ENCODE results near the gene PALM. TPM values are rescaled to one million over a fixed set of nuclear protein-coding genes. Genes with fewer than 3 reads are reported as not detected.

PALM gene
- total and polyA plus RNA-seq, 9 of the 15 experiments (the other 6 are each of a cell fraction or from before 2014, with no cell fraction given) = 0.04 to 6.6 (median 1.7) TPM

DNA sequence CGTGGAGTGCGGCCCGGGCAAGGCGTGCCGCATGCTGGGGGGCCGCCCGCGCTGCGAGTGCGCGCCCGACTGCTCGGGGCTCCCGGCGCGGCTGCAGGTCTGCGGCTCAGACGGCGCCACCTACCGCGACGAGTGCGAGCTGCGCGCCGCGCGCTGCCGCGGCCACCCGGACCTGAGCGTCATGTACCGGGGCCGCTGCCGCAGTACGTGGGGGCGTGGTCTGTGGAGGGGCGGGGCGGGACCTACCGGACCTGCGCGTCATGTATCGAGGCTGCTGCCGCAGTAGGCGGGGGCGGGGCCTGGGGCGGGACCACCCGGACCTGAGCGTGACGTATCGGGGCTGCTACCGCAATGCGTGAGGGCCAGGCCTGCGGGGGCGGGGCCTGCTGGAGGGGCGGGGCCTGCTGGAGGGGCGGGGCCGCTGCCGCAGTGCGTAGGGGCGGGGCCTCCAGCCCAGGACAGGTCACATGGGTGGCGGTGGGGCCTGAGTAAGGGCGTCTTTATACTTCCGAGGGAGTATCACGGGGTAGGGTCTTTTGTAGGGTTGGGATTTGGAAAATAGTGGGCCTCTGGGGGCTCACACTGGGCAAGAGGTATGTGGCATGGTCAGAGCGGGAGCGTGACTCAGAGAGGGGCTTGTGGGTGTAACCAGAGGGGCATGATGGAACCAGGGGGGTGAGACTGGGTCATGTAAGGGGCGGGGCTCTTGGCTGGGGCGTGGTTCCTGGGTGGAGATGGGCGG, 28.3 kb upstream of the PALM start:
- H3K27ac ChIP-seq (ENCODE audit: extremely low read depth, low read depth, low read length) = peak overlapping the region; percentile 94
- peaks cover 8% of the 10 kb centered on the region for H3K79me2 ChIP-seq (ENCODE audit: control insufficient read depth, insufficient read depth, low read length)
- H3K4me3 ChIP-seq = peak overlapping the region; percentile 94
- FAIRE-seq (no peak), ATAC-seq (peak; percentile 88), DNase-seq (ENCODE audit: extremely low read depth in 1 of 4, low spot score in 3 of 4) (peak; percentile 94 to 98 (median 97))
- peaks cover 10% of the 10 kb centered on the region for H3K9me1 ChIP-seq (ENCODE audit: control insufficient read depth, insufficient read depth, low read length)
- BruUV-seq (replicated peaks) = no TSS peak
- WGBS (ENCODE audit: insufficient coverage, low coverage, missing lambda C conversion rate) = 1% methylated on average over 44 of the region's 70 CpGs
- H3K27me3 ChIP-seq (ENCODE audit: control insufficient read depth in 2 of 2, insufficient read depth in 2 of 2, low read length in 2 of 2) = no peaks in the 10 kb centered on the region; a peak in 1 of 5 replicates
- peak overlapping the region; percentile 82 to 97 for H3K9ac ChIP-seq (ENCODE audit: insufficient read depth in 1 of 2, low read depth in 2 of 2, low read length in 2 of 2)
- peaks cover 5 to 73% of the 10 kb centered on the region in 2 experiments for H3K4me1 ChIP-seq (replicated peaks in 1 of 2; ENCODE audit: control insufficient read depth in 2 of 2, insufficient read depth in 2 of 2, low read length in 2 of 2)
- H3K9me3 ChIP-seq (replicated peaks; ENCODE audit: control insufficient read depth, insufficient read depth, low read depth, low read length) = no peaks in the 10 kb centered on the region
- H3K36me3 ChIP-seq (ENCODE audit: control insufficient read depth, insufficient read depth, low read length) = no peaks in the 10 kb centered on the region
- H3K4me2 ChIP-seq (ENCODE audit: insufficient read depth, low read length) = peak overlapping the region; percentile 80
- intact Hi-C loops (cut with micrococcal nuclease) (loop anchor here (1.0 kb wide), 1 partner anchor 23 kb away; no protein-coding TSS in a partner anchor), in situ Hi-C loops (cut with MboI) (no loop called here)
- ChIA-PET POLR2A (interaction anchor here (0.7 to 1.3 kb wide), 8 partner anchors 11 to 311 kb away, joined by 3 to 8 read pairs (median 4); partner anchors contain the start of gene RNF126), CTCF (ENCODE audit: low intra/inter-chr PET ratio) (no interaction called here)
- peak overlapping the region; percentile 92 for H2AFZ ChIP-seq (ENCODE audit: low read depth, low read length)
- H4K20me1 ChIP-seq (replicated peaks; ENCODE audit: control insufficient read depth, insufficient read depth, low read length) = no peaks in the 10 kb centered on the region
- no peak for TF ChIP-seq POLR3G (IDR thresholded peaks at IDR 0.05; ENCODE audit: extremely low read depth, insufficient read length, insufficient replicate concordance)
- TF ChIP-seq NFE2L1 (tag; IDR thresholded peaks at IDR 0.05; ENCODE audit: borderline replicate concordance, low read depth) = no peak
- TF ChIP-seq, protein P1, sequence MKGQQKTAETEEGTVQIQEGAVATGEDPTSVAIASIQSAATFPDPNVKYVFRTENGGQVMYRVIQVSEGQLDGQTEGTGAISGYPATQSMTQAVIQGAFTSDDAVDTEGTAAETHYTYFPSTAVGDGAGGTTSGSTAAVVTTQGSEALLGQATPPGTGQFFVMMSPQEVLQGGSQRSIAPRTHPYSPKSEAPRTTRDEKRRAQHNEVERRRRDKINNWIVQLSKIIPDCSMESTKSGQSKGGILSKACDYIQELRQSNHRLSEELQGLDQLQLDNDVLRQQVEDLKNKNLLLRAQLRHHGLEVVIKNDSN (CRISPR knock-in tag; IDR thresholded peaks at IDR 0.05) = peak; percentile 88
- no peak for TF ChIP-seq U2AF2 (optimal IDR thresholded peaks at IDR 0.05; ENCODE audit: low read depth, low read length)
- TF ChIP-seq, protein P2, sequence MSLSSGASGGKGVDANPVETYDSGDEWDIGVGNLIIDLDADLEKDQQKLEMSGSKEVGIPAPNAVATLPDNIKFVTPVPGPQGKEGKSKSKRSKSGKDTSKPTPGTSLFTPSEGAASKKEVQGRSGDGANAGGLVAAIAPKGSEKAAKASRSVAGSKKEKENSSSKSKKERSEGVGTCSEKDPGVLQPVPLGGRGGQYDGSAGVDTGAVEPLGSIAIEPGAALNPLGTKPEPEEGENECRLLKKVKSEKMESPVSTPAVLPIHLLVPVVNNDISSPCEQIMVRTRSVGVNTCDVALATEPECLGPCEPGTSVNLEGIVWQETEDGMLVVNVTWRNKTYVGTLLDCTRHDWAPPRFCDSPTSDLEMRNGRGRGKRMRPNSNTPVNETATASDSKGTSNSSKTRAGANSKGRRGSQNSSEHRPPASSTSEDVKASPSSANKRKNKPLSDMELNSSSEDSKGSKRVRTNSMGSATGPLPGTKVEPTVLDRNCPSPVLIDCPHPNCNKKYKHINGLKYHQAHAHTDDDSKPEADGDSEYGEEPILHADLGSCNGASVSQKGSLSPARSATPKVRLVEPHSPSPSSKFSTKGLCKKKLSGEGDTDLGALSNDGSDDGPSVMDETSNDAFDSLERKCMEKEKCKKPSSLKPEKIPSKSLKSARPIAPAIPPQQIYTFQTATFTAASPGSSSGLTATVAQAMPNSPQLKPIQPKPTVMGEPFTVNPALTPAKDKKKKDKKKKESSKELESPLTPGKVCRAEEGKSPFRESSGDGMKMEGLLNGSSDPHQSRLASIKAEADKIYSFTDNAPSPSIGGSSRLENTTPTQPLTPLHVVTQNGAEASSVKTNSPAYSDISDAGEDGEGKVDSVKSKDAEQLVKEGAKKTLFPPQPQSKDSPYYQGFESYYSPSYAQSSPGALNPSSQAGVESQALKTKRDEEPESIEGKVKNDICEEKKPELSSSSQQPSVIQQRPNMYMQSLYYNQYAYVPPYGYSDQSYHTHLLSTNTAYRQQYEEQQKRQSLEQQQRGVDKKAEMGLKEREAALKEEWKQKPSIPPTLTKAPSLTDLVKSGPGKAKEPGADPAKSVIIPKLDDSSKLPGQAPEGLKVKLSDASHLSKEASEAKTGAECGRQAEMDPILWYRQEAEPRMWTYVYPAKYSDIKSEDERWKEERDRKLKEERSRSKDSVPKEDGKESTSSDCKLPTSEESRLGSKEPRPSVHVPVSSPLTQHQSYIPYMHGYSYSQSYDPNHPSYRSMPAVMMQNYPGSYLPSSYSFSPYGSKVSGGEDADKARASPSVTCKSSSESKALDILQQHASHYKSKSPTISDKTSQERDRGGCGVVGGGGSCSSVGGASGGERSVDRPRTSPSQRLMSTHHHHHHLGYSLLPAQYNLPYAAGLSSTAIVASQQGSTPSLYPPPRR (CRISPR knock-in tag; IDR thresholded peaks at IDR 0.05; ENCODE audit: borderline replicate concordance) = peak; percentile 43; the same call in 1 of the 2 replicates
- TF ChIP-seq ZNF143 (CRISPR knock-in tag; IDR thresholded peaks at IDR 0.05) = no peak
- TF ChIP-seq NCOA1 (IDR thresholded peaks at IDR 0.05; ENCODE audit: low read depth) = peak; percentile 38; the same call in 1 of the 2 replicates
- TF ChIP-seq, protein P3, sequence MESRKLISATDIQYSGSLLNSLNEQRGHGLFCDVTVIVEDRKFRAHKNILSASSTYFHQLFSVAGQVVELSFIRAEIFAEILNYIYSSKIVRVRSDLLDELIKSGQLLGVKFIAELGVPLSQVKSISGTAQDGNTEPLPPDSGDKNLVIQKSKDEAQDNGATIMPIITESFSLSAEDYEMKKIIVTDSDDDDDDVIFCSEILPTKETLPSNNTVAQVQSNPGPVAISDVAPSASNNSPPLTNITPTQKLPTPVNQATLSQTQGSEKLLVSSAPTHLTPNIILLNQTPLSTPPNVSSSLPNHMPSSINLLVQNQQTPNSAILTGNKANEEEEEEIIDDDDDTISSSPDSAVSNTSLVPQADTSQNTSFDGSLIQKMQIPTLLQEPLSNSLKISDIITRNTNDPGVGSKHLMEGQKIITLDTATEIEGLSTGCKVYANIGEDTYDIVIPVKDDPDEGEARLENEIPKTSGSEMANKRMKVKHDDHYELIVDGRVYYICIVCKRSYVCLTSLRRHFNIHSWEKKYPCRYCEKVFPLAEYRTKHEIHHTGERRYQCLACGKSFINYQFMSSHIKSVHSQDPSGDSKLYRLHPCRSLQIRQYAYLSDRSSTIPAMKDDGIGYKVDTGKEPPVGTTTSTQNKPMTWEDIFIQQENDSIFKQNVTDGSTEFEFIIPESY (CRISPR knock-in tag; IDR thresholded peaks at IDR 0.05) = peak; percentile 73; the same call in 1 of the 2 replicates
- no peak for TF ChIP-seq RBM14 (IDR thresholded peaks at IDR 0.05; ENCODE audit: borderline replicate concordance, insufficient read depth, low read depth, low read length)
- TF ChIP-seq, protein P4, sequence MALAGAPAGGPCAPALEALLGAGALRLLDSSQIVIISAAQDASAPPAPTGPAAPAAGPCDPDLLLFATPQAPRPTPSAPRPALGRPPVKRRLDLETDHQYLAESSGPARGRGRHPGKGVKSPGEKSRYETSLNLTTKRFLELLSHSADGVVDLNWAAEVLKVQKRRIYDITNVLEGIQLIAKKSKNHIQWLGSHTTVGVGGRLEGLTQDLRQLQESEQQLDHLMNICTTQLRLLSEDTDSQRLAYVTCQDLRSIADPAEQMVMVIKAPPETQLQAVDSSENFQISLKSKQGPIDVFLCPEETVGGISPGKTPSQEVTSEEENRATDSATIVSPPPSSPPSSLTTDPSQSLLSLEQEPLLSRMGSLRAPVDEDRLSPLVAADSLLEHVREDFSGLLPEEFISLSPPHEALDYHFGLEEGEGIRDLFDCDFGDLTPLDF (CRISPR knock-in tag; IDR thresholded peaks at IDR 0.05) = peak; percentile 77; the same call in 1 of the 2 replicates
- peak; percentile 82; the same call in 1 of the 2 replicates for TF ChIP-seq KDM2B (CRISPR knock-in tag; IDR thresholded peaks at IDR 0.05)

All from K562 (cell line).